ENCODE data around the gene EVX2. TPM values are rescaled to one million over a fixed set of nuclear protein-coding genes. Genes with fewer than 3 reads are reported as not detected.

Gene EVX2
- total RNA-seq: not detected in 2 replicates

DNA sequence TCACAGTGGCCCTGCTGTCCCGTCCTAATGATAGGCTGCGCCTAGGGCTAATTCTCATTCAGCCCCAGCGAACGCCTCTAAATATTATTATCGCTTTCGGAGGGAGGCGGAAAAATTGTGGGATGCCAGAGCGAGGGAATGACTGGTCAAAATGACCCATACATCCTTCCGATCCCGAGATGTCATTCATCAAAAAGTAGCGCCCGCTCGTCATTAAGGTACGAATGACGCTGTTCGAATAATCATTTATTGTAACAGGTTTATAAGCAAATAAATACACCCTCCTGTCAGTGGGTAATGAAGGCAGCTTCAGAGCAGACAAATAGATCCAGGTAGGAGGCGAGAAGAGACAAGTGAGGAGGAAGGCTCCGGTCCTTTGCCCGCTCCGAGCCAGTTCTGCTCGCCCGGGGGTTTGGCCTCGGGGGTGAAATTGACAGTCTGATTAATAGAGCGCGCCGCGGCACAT is at the start of gene EVX2:
Gene EVX2 (minus strand): TSS at position 167 of the 466 bp plus-strand sequence. CDS start 186 bp downstream, outside the sequence.

DNA sequence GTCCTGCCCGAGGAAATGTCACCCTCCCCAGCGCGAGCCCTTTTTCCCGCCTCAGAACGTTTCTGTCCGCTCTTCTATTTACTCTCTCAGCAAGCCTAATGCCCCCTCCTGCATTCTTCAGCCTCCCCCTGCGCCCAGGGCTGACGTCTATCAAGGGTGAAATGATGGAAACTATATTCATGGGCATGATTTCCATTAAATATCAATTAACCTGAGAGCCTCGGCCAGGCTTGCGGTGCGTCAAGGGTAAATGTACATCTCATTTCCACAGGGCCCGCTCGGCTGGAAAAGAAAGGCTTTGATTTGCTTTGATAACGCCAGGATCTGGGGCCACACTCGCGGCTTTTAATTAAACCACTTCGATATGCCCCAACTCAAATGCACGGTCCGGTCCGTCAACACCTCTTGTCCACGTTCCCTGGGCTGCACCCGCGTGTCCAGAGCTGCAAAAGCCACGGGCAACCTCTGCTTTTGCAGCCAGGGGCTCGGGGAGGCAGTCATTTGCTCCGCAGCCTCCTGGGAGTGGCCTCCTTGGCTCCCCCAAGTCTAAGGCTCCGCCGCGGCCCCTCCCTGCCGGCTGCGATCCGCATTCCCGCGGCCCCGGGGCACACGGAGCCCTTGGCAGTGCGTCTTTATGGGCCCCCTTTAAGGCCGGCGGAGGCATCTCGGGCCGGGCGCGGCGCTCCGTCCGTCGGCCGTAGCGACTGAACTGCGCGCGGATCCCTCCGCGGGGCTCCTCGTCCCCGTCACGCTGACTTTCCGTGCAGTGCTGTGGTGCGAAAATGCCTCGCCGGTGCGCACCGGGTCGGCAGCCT is 45.4 kb upstream of the EVX2 start, which contains the start of gene HOXD8:
Gene HOXD8 (plus strand): TSS at position 724 of the 815 bp plus-strand sequence. CDS start 662 bp downstream, outside the sequence.

GRCh38 chr2:176122683-176123410 is 39.1 kb upstream of the EVX2 start, which contains the start of gene HOXD9:
Gene HOXD9 (plus strand): TSS chr2:176122719. CDS start chr2:176122769, 50 bp downstream.

DNA sequence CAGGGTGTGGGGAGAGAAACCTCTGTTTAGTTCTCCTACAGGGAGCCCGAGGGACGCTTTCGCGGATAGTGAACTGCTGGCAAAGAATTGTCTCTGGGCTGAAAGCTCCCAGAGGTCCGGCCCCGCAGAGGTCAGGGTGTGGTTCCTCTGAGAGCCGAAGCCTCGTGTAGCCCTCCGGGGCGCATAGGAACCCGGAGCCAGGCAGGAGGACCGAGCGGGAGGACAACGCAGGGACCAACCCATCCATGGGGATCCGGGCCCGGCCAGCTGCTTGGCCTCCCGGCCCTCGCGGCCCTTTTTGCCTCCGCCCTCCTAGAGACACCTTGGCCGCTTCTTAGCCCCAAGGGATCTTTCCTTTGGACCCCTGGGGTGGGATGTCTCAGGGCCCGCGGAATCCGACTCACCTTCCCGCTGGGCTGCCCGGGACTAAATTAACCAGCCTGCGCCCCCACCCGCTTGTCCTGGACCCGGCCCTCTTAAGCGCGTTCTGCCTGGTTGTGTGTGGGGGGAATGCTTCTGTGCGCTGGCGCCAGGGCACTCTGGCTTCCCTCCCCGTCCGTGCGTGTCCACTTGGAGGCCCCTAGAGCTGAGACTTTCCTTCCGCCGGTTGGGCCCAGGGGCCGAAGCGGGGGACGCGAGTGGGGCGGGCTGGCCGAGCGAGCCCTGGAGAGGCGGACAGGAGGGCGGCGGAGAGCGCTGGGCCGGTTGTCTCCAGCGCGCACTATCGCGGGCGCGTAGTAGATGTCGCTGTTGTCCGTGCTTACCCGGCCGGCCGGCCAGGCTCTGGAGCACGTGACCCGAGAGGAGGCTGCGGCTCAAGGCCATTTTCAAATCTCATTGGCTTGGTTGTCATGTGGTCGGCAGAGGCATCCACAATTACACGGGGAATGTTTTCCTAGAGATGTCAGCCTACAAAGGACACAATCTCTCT is 32.4 kb upstream of the EVX2 start, which contains the start of gene HOXD10:
Gene HOXD10 (plus strand): TSS at position 896 of the 931 bp plus-strand sequence. CDS start 56 bp downstream, outside the sequence.

DNA sequence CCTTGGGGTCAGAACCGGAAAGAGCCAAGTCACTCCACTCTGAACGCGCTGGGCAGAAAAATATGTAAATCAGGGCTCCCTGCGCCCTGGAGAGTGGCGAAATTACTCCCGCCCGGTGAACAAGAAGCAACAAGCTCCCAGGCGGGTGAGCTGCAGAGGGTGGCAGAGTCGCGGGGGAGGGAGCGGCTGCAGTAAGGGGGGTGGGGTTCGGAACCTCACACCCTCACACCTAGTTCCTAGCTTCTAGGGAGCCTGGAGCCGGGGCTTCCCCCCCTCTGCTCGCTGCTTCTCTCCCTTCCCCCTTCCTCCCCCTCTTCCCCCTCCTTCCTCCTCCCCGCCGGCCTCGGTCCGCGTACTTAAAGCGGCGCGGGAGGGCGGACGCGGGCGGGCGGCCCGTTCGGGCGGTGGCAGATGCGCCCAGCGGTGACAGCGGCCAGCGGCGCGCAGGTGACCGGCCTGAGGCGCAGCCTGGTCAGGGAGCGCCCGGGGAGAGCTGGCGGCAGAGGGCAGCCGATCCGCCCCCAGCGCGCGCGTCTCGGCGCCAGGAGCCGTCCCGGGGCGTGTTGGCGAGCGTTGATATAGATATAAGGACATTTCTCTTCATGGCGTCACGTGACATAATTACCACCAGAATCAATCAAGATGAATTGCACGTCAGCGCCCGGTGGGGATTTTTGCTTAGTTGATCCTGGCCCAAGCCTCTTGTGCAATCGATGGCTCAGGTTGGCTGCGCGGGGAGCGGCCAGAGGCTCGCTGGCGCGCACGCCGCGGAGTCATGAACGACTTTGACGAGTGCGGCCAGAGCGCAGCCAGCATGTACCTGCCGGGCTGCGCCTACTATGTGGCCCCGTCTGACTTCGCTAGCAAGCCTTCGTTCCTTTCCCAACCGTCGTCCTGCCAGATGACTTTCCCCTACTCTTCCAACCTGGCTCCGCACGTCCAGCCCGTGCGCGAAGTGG is 23.1 kb upstream of the EVX2 start, which contains the start of gene HOXD11:
Gene HOXD11 (plus strand): TSS at position 700 of the 959 bp plus-strand sequence. CDS start 76 bp downstream, at position 776.

GRCh38 chr2:176099728-176100546 is 16.2 kb upstream of the EVX2 start, which contains the start of gene HOXD12:
Gene HOXD12 (plus strand): TSS chr2:176099795. CDS start chr2:176099802, 7 bp downstream.

DNA sequence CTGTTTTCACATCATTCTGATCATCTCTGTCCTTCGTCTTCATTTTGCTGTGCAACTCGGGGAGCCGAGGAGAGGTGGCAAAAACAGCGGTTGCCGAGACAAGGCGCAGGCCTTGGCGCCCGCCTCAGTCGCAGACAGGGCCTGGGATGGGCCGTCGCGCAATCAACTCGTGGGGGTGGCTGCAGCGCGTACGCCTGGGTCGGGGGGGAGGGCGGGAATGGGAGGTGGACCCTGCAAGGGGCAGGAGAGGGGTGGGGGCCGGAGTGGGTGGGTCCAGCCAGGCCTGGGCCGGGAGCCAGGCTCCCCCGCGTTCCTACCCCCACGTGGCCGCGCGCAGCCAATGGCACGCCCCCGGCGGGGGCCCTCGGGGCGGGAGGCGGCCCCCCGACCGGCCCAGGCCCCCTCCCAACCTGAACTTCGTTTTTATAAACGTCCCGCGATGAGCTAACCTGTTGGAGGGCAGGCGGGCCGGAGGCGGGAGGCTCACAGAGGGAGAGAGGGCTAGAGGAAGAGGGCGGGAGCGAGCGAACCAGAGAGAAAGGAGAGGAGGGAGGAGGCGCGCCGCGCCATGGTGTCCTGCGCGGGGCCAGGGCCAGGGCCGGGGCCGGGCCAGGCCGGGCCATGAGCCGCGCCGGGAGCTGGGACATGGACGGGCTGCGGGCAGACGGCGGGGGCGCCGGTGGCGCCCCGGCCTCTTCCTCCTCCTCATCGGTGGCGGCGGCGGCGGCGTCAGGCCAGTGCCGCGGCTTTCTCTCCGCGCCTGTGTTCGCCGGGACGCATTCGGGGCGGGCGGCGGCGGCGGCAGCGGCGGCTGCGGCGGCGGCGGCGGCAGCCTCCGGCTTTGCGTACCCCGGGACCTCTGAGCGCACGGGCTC is 8.7 kb upstream of the EVX2 start, which contains the start of gene HOXD13:
Gene HOXD13 (plus strand): TSS at position 452 of the 875 bp plus-strand sequence. CDS start 170 bp downstream, at position 622.

Other genes starting within 250 kb of the EVX2 start
- 17.4 and 35.1 TPM in 2 replicates for gene LNPK, start 81.7 kb downstream of the EVX2 start, total RNA-seq
- not detected in 2 replicates for gene HOXD13, start 8.8 kb upstream of the EVX2 start, total RNA-seq
- gene HOXD12, start 15.8 kb upstream of the EVX2 start, total RNA-seq: not detected in 2 replicates
- not detected in 2 replicates for gene HOXD11, start 23.3 kb upstream of the EVX2 start, total RNA-seq
- not detected in 2 replicates for gene HOXD10, start 32.8 kb upstream of the EVX2 start, total RNA-seq
- gene HOXD9, start 38.8 kb upstream of the EVX2 start, total RNA-seq: not detected in 2 replicates
- gene HOXD8, start 45.7 kb upstream of the EVX2 start, total RNA-seq: not detected in 2 replicates
- gene HOXD4, start 67.6 kb upstream of the EVX2 start, total RNA-seq: not detected in 2 replicates
- not detected in 2 replicates for gene HOXD3, start 73.3 kb upstream of the EVX2 start, total RNA-seq
- gene HOXD1, start 104.7 kb upstream of the EVX2 start, total RNA-seq: not detected in 2 replicates
- gene MTX2, start 185.5 kb upstream of the EVX2 start, total RNA-seq: 27.0 and 31.5 TPM in 2 replicates